ENCODE measurements around the gene MAGEB1.

The MAGEB1 gene

DNA sequence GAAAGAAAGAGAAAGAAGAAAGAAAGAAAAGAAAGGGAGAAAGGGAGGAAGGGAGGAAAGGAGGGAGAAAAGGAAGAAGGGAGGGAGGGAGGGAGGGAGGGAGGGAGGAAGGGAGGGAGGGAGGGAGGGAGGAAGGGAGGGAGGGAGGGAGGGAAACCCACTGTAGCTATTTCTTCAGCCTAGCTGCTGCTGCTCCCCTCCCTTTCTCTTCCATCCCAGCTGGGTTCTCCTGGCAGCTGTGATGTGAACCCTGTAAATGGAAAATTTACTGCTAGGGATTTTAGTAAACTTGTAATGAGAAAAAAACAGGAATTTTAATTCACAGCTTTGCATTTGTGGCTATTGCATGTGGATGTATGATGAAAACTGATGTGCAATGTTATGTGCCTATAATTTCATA lies 54.3 kb downstream of the MAGEB1 start:
- no peak overlapping the region for H3K27ac ChIP-seq (ENCODE audit: low read length)
- H3K36me3 ChIP-seq (ENCODE audit: control insufficient read depth in 1 of 2, insufficient read depth in 2 of 2, low read length in 2 of 2) = no peaks in the 10 kb centered on the region
- no peaks in the 10 kb centered on the region for H3K4me1 ChIP-seq (ENCODE audit: control insufficient read depth in 1 of 2, insufficient read depth in 2 of 2, low read length in 2 of 2)
- no peaks in the 10 kb centered on the region for H3K9me3 ChIP-seq (ENCODE audit: control insufficient read depth in 1 of 2, low read length in 2 of 2)
- H3K4me3 ChIP-seq (ENCODE audit: low read depth in 1 of 2, low read length in 2 of 2) = no peak overlapping the region
- no peaks in the 10 kb centered on the region for H3K27me3 ChIP-seq (ENCODE audit: low read depth, low read length)
